ENCODE results near the gene TAPBPL. TPM values are rescaled to one million over a fixed set of nuclear protein-coding genes. Genes with fewer than 3 reads are reported as not detected.

Gene TAPBPL
- total RNA-seq, 1 donor: 13.8 TPM

DNA sequence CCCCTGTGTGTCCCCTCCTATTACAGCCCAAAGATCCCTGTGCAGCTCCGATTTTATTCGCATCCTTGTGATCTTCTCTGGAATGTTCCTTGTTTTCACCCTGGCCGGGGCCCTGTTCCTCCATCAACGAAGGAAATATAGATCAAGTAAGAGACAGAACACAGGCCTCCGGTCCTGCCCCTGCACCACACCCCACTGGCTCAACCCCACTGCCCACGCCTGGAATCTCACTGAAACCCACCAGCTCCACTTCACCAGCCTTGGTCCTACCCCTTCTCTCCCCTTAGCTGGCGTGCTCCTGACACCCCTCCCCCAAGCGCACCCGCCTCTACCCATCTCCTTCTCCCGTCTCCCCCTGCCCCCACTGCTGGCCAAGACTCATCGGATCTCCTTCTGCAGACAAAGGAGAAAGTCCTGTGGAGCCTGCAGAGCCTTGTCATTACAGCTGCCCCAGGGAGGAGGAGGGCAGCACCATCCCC, 934 bp upstream of the TAPBPL start:
- peaks cover 18% of the 10 kb centered on the region for H3K79me2 ChIP-seq (ENCODE audit: insufficient read depth, low read length)
- H3K9me3 ChIP-seq (ENCODE audit: low read depth, low read length): no peaks in the 10 kb centered on the region
- peaks cover 29% of the 10 kb centered on the region for H3K4me1 ChIP-seq (ENCODE audit: insufficient read depth, low read length)
- H4K20me1 ChIP-seq (ENCODE audit: insufficient read depth, low read length): no peaks in the 10 kb centered on the region
- peak overlapping the region; percentile 96 for H2AFZ ChIP-seq (ENCODE audit: low read length)
- H3K4me3 ChIP-seq (ENCODE audit: insufficient read depth, low read length): peak overlapping the region; percentile 97
- DNase-seq (ENCODE audit: insufficient read length, low spot score, missing footprints): peak; percentile 87
- H3K36me3 ChIP-seq (ENCODE audit: insufficient read depth, low read length): peaks cover 27% of the 10 kb centered on the region
- H3K27ac ChIP-seq (ENCODE audit: low read depth, low read length): peak overlapping the region; percentile 90
- no peaks in the 10 kb centered on the region for H3K27me3 ChIP-seq (ENCODE audit: insufficient read depth, low read length)
- H3K4me2 ChIP-seq (ENCODE audit: insufficient read depth, low read length): peak overlapping the region; percentile 97
- no peak for TF ChIP-seq CTCF (IDR thresholded peaks at IDR 0.05; ENCODE audit: extremely low read depth, low read depth, low read length)

DNA sequence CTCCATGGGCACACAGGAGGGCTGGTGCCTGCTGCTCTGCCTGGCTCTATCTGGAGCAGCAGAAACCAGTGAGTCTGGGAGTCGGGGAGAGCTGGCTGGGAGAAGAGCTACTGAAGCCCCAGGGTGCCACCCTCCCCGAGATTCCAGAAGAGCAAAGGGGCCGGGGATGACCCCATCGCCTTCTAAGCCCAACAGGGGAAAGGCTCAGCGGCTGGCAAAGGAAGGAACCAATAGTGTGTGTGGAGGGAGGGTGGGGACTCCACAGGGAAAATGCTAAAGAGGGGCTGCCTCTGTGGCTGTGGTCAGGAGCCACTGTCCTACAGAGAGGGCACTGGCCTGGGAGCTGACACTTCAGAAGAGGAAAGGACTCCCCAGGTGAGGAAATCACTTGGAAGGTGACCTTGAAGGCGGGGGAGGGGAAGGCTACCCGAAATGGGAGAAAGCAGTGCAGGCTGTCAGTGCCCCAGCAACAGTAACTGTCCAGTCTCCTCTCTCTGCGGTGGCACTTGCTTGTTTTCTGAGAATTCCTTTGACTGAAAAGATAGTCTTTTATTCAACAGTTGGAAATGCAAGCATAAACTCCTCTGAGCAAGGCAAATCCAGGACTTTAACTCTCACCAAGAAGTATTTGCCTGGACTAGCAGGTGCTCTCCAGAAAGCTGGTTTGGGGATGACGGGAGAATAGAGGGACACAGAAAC, 552 bp downstream of the TAPBPL start:
- DNase-seq (ENCODE audit: insufficient read length, low spot score, missing footprints): peak; percentile 83
- H3K4me3 ChIP-seq (ENCODE audit: insufficient read depth, low read length): peak overlapping the region; percentile 97
- no peak for TF ChIP-seq CTCF (IDR thresholded peaks at IDR 0.05; ENCODE audit: extremely low read depth, low read depth, low read length)
- H3K27ac ChIP-seq (ENCODE audit: low read depth, low read length): peak overlapping the region; percentile 90
- no peaks in the 10 kb centered on the region for H3K27me3 ChIP-seq (ENCODE audit: insufficient read depth, low read length)
- H3K79me2 ChIP-seq (ENCODE audit: insufficient read depth, low read length): peaks cover 18% of the 10 kb centered on the region
- peaks cover 29% of the 10 kb centered on the region for H3K4me1 ChIP-seq (ENCODE audit: insufficient read depth, low read length)
- H4K20me1 ChIP-seq (ENCODE audit: insufficient read depth, low read length): no peaks in the 10 kb centered on the region
- peak overlapping the region; percentile 96 for H2AFZ ChIP-seq (ENCODE audit: low read length)
- H3K9me3 ChIP-seq (ENCODE audit: low read depth, low read length): no peaks in the 10 kb centered on the region
- peaks cover 20% of the 10 kb centered on the region for H3K36me3 ChIP-seq (ENCODE audit: insufficient read depth, low read length)
- H3K4me2 ChIP-seq (ENCODE audit: insufficient read depth, low read length): peak overlapping the region; percentile 97

- Histone ChIP-seq H3K4me2 (ENCODE audit: insufficient read depth, low read length) (peak overlapping the region; percentile 97), H3K9me3 (ENCODE audit: low read depth, low read length) (no peaks in the 10 kb centered on the region), H3K79me2 (ENCODE audit: insufficient read depth, low read length) (peaks cover 18% of the 10 kb centered on the region), H3K4me1 (ENCODE audit: insufficient read depth, low read length) (peaks cover 29% of the 10 kb centered on the region), H3K4me3 (ENCODE audit: insufficient read depth, low read length) (peak overlapping the region; percentile 97), H3K36me3 (ENCODE audit: insufficient read depth, low read length) (peaks cover 20% of the 10 kb centered on the region), H2AFZ (ENCODE audit: low read length) (peak overlapping the region; percentile 96), H4K20me1 (ENCODE audit: insufficient read depth, low read length) (no peaks in the 10 kb centered on the region), H3K27ac (ENCODE audit: low read depth, low read length) (peak overlapping the region; percentile 90), H3K27me3 (ENCODE audit: insufficient read depth, low read length) (no peaks in the 10 kb centered on the region)
- no peak for DNase-seq (ENCODE audit: insufficient read length, low spot score, missing footprints)
- TF ChIP-seq CTCF (IDR thresholded peaks at IDR 0.05; ENCODE audit: extremely low read depth, low read depth, low read length): no peak
Observed at GRCh38 chr12:6452944-6453630, 1.2 kb downstream of the TAPBPL start.
